WI38 (cell line): ENCODE data around the gene PLEKHG1.

Source experiments
- H3K4me3 ChIP-seq: 2 replicates; pipeline ENCODE4 v1.5.1; 2011; ENCODE audit warnings: low read depth, mild to moderate bottlenecking, control low read depth, low read length
- CTCF ChIP-seq: IDR thresholded peaks from 2 replicates; pipeline ENCODE4 v1.5.1; 2012; ENCODE audit warnings: low read depth, mild to moderate bottlenecking, control low read depth, low read length

PLEKHG1 gene

DNA sequence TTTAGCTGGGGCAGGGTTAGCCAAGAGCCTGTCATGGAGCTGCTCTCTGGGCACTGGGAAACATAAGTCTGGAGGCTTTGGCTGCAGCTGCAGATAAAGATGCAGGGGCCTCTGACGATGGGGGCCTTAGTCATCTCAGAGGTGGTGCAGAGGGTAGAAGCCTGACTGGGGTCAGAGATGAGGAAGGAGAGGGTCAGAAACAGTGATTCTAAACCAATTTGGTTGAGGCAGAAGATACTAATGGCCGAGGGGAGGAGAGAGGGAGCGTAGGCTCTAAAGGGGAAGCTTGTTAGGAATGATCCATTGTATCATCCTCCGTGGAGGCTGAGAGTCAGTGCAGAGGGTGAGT, 33.8 kb downstream of the PLEKHG1 start:
- H3K4me3 ChIP-seq: no peak overlapping the region
- TF ChIP-seq CTCF: no peak

GRCh38 chr6:150634176-150634963, 34.7 kb downstream of the PLEKHG1 start:
- no peak for TF ChIP-seq CTCF
- H3K4me3 ChIP-seq: no peak overlapping the region

GRCh38 chr6:150634964-150635292, 35.2 kb downstream of the PLEKHG1 start:
- no peak overlapping the region for H3K4me3 ChIP-seq
- TF ChIP-seq CTCF: no peak

GRCh38 chr6:150635906-150636514, 36.3 kb downstream of the PLEKHG1 start:
- H3K4me3 ChIP-seq: no peak overlapping the region
- no peak for TF ChIP-seq CTCF

- TF ChIP-seq CTCF: no peak
- no peak overlapping the region for H3K4me3 ChIP-seq
Observed at GRCh38 chr6:150636808-150637207, 37.1 kb downstream of the PLEKHG1 start.

DNA sequence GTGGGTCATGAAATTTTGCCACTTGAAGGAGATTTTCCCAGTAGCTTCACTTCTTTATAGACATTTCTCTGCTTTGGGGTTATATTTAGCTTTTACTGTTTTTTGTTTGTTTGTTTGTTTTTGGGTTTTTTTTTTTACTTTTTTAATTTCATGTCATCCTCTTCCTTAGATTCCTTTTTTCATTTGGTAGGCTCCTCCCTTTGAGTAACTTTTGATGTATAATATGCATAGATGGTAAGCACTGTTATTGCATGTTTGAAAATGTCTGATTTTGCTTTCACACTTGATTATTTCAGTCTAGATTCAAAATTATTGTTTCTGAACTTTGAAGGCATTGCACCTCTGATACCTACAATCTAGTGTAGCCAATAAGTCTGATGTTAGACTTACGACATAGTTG, 37.6 kb downstream of the PLEKHG1 start:
- no peak overlapping the region for H3K4me3 ChIP-seq
- no peak for TF ChIP-seq CTCF

DNA sequence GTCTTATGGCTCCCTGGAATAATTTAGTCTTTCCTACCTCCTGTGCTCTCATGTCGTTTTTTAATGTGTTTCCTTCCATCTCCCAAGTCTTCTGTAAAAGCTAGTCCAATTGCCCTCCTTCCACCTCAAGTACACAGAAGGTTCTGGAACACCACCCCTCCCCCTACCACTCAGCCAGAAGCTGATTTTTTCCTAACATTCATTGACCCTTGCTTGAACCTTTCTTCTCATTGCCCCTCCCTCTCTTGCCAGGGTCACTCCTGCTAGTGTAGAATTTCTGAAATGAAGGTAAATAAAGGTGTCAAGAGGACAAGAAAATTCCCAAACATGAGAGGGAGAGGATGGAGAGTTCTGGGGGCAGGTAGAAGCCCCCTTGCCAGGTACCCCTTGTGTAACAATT, 38.6 kb downstream of the PLEKHG1 start:
- no peak for TF ChIP-seq CTCF
- H3K4me3 ChIP-seq: no peak overlapping the region
